Caki2 (cell line): Measurements from ENCODE around the gene SOX18. TPM values are rescaled to one million over a fixed set of nuclear protein-coding genes. Genes with fewer than 3 reads are reported as not detected.
"Not testable (repeated sequence)": the region's sequence is repeated elsewhere in the genome, so short reads cannot be mapped to it uniquely, and the experiment has no call there.

Experiments used
- DNase-seq: peaks from one replicate; pipeline ENCODE4 v3.0.0-alpha.2; 2015; ENCODE audit warnings: low read depth
- in situ Hi-C: cut with HindIII; loops from 2 replicates; pipeline ENCODE4 v1.10.0; 2016; ENCODE audit warnings: low sequenced_read_pairs, low pct_unique_long_range_greater_than_20kb, mixed read lengths
- total RNA-seq: library from RNA; depleted of rRNA; stranded (reverse); fragments of >200 nt; shearing (Covaris generic); gene quantifications from 2 replicates; pipeline ENCODE4 v1.2.3, GENCODE V29; 2014; ENCODE audit warnings: low replicate concordance; rRNA removed

Gene SOX18
- 0.37 TPM in 1 of 2 replicates, not detected in the other for total RNA-seq

DNA sequence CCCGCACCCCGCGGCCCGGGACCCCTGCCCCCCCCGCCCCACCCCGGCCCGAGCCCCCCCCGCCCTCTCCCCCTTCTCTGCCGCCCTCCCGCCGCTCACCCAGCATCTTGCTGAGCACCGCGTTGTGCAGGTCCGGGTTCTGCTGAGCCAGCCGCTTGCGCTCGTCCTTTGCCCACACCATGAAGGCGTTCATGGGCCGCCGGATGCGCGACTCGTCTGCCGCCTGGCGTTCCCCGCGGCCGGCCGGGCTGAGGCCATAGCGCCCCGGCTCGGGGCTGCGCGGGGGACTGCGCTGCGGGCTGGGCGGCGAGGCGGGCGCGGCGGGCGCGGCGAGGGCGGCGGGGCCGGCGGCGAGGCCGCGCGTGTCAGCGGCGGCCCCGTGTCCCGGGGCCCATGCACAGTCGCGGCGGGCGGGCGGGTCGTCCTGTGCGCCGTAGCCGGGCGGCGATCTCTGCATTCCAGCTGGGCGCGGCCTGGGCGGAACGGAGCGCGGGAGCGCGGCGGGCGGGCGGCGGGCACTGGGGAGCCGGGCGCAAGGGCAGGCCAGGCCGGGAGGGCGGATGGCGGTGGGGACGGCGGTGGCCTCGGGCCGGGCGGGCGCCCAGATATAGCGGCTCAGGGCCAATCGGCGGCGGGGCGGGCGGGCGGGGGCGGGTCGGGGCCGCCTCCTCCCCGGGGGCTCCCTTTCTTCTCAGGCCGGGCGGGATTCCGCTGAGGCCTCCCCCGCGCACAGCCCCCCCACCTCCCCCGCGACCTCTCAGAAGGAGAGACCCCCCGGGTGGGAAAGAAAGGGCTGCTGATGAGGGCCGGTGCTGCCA is at the start of gene SOX18:
Gene SOX18, minus strand, starts transcription at position 580 of the 818 bp plus-strand sequence. Its CDS starts 123 bp downstream, at position 457.
- no peak for DNase-seq
- in situ Hi-C loops = no loop called here

DNA sequence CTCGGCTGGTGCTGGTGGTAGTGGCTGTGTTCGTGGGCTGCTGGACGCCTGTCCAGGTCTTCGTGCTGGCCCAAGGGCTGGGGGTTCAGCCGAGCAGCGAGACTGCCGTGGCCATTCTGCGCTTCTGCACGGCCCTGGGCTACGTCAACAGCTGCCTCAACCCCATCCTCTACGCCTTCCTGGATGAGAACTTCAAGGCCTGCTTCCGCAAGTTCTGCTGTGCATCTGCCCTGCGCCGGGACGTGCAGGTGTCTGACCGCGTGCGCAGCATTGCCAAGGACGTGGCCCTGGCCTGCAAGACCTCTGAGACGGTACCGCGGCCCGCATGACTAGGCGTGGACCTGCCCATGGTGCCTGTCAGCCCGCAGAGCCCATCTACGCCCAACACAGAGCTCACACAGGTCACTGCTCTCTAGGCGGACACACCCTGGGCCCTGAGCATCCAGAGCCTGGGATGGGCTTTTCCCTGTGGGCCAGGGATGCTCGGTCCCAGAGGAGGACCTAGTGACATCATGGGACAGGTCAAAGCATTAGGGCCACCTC is 49.1 kb upstream of the SOX18 start:
- in situ Hi-C loops = no loop called here
- no peak for DNase-seq

DNA sequence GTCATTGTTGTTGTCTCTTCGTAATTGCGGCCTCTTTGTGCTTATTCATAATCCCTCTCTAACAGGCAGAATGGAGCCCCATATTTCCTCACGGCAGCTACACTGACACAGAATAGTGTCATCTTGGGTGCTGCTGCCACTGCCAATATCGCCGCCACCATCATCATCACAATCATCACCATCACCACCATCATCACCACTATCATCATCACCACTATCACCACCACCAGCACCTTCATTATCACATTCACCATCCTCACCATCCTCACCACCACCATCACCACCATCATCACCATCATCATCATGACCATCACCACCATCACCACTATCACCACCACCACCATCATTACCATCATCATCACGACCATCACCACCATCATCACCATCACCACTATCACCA is 47.1 kb upstream of the SOX18 start:
- DNase-seq = no peak
- in situ Hi-C loops = no loop called here

DNA sequence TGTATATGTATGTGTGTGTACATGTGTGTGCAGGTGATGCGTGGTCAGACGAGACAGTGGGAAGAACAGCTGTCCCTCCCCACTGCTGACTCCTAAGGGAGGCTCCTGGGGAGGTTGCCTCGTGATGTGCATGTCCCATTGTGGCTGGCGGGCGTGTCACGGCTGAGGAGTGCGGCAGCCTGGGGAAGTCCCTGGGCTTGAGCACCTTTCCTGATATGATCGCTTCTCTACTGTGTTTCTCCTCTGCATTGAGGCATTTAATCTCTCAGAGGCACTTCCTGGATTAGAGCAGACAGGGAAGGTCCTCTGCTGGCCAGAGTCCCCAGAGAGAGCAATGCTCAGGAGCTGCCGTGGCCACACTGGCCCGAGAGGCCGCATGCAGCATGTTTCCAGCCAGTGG is 46.5 kb upstream of the SOX18 start:
- no peak for DNase-seq
- in situ Hi-C loops = no loop called here

DNA sequence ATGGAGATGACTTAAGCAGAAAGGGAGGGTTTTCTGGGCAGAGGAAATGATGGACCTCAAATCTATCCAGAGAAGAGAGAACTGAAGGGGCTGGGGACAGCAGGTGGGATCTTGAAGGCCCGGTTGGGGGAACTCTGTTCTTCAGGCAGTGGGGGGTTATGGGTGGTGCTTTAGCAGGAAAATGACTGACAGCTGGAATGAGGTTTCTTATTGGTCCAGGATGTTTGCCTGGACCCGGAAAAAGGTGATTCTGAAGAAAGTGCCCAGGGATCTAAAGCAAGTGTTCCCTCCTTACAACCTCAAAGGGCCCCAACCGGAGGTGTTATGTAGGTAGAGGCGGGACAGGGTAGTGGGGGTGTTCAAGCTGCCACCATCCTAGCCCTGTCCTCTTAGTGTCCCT is 46.0 kb upstream of the SOX18 start:
- DNase-seq = no peak
- in situ Hi-C loops = no loop called here

DNA sequence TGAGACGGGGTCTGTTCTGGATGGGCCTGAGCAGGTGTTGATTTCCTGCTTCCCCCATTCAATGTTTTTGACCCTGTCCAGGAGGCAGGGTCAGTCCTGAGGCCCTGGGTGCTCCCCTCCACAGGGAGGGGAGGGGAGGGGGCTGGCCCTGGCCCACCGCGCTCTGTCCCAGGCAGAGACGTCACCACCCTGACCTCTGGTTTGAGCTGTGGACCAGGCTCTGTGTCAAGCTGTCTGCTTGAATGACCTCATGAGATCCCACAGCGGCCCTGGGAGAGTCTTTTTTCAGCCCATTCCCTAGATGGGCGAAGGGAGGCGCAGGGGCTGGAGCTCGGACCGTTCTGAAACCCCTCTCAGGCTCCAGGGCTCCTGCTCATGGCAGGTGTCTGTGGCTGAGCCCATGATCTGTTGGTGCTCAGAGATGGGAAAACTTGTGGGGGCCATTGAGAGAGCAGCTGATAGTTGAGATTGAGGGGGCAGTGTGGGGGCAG is 43.6 kb upstream of the SOX18 start:
- no peak for DNase-seq
- in situ Hi-C loops = no loop called here

DNA sequence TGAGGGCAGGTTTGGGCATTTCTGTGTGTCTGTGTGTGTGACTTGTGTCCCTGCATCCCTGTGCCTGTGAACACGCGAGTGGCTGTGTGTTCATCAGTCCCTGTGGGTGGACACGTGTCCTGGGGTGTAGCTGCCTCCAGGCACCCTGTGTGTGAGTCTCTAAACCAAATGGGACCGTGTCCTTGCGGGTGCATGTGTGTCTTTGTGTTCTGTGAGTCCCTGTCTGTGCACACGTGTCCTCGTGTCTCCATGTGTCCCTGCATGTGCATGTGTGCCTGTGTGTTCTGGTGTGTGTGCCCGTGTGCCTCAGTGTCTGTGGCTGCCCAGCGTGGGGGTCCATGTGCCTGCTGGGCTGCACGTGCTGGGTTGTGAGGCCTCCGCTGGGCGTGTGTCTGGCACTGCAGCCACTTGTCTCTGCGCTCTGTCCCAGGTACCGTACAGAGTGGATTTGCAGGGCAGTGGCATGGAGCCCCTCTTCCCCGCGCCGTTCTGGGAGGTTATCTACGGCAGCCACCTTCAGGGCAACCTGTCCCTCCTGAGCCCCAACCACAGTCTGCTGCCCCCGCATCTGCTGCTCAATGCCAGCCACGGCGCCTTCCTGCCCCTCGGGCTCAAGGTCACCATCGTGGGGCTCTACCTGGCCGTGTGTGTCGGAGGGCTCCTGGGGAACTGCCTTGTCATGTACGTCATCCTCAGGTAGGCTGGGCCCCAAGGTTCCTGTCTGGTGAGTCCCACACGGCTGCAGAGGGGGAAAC is 43.0 kb upstream of the SOX18 start:
- in situ Hi-C loops = no loop called here
- no peak for DNase-seq

DNA sequence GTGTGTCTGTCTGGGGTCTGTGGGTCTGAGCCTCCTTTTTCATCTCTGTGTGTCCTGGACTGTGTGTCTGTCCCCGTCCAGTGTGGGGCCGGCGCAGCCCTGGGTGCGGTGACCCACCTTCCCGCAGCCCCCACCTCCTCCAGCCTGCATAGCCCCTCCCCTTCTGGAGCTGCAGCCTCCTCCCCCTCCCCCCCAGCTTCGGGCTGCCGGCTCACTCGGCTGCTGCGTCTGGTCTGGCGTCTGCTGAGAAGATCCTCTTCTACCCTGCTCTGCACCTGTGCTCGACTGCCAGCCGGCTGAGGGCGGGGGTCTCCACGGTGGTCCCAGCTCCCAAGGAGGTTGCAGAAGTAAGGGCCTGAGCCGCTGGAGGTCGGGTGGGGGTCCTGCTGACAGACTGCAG is 42.3 kb upstream of the SOX18 start:
- in situ Hi-C loops = no loop called here
- DNase-seq = no peak

DNA sequence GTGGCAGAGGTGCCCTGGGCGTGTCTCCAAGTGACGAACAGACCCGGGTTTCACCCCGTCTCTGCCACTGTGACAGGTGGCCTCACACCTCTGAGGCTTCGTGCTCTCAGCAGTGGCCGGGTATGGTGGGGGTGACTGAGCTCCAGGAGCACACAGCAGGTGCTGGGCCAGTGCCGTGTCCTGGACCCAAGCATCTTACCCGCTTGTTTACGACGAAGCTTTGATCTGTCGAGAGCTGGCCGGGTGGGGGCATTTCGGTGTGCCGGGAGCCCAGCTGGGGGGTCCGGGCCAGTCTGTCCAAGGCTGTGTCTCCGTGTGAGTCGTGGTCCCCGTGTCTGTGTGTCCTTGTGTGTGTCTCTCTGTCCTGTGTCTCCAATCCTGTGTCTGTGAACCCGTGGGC is 41.9 kb upstream of the SOX18 start:
- DNase-seq = no peak
- in situ Hi-C loops = no loop called here

DNA sequence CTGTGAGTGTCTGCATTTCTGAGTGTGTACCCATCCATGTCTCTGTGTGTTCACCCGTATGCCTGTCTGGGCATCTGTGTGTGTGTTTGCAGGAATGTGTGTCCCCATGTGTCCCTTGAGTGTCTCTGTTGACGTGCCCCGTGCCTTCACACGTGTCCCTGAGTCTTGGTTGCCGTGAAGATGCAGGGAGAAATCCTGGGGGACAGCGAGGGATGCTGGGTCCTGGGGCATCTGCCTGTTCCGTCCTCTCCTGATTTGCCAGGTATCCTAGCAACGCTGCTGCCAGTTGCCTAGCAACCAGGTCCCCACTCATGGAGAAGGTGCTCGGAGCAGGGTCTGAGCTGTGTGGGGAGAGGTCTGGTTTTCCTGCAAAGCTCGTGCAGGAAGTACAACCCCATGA is 40.7 kb upstream of the SOX18 start:
- in situ Hi-C loops = no loop called here
- DNase-seq = no peak

DNA sequence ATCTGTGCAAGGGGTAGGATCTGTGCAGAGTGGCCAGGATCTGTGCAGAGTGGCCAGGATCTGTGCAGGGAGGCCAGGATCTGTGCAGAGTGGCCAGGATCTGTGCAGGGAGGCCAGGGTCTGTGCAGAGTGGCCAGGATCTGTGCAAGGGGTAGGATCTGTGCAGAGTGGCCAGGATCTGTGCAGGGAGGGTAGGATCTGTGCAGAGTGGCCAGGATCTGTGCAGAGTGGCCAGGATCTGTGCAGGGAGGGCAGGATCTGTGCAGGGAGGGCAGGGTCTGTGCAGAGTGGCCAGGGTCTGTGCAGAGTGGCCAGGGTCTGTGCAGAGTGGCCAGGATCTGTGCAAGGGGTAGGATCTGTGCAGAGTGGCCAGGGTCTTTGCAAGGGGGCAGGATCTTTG is 39.1 kb upstream of the SOX18 start:
- in situ Hi-C loops, DNase-seq: not testable (repeated sequence)

DNA sequence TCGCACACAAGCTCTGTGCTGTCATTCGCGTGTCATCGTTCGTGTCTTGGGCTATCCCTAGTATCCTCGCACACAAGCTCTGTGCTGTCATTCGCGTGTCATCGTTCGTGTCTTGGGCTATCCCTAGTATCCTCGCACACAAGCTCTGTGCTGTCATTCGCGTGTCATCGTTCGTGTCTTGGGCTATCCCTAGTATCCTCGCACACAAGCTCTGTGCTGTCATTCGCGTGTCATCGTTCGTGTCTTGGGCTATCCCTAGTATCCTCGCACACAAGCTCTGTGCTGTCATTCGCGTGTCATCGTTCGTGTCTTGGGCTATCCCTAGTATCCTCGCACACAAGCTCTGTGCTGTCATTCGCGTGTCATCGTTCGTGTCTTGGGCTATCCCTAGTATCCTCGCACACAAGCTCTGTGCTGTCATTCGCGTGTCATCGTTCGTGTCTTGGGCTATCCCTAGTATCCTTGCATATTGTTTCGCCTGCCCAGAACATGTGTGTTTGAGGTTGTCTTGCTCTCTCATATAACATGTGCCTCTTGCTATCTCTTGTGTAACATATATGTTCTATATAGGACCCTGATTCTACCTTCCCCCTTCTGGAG is 37.9 kb upstream of the SOX18 start:
- DNase-seq, in situ Hi-C loops: not testable (repeated sequence)

DNA sequence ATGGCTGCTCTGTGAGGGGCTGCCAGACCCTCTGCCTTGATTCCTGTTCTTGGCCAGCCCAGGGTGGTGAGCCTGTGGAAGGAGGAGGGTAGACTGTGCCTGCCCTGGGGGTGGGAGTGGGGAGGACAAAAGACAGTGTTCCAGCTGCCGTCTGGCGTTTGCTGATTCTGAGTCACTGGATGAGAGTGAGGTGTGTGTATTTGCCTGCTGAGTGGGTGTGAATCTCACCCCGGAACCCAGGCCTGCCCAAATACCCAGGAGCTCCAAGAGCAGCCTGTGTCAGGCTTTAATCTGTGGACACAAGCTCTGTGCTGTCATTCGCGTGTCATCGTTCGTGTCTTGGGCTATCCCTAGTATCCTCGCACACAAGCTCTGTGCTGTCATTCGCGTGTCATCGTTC is 37.4 kb upstream of the SOX18 start:
- no peak for DNase-seq
- in situ Hi-C loops = no loop called here

DNA sequence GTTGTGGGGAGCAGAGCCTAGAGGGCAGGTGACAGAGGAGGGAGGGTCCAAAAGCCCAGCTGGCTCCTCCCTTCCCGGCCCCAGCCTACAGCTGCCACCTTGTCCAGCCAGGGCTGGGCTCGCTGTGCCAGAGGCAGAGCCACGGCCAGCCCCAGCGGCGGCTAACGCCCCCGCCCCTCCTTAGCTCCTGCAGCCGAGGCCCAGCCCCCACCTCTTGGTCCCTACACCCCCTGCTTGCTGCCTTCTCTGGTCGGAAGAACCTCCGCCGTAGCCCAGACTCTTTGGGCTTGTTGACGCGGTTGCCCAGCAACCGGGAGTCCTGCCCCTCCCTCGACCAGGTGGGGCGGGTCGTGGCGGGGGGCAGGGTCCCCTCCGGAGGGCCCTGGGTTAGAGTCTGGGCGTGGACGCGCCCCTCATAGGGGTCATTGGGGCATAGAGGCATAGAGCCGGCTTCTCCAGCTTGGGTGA is 35.3 kb upstream of the SOX18 start:
- DNase-seq = no peak
- in situ Hi-C loops = no loop called here

DNA sequence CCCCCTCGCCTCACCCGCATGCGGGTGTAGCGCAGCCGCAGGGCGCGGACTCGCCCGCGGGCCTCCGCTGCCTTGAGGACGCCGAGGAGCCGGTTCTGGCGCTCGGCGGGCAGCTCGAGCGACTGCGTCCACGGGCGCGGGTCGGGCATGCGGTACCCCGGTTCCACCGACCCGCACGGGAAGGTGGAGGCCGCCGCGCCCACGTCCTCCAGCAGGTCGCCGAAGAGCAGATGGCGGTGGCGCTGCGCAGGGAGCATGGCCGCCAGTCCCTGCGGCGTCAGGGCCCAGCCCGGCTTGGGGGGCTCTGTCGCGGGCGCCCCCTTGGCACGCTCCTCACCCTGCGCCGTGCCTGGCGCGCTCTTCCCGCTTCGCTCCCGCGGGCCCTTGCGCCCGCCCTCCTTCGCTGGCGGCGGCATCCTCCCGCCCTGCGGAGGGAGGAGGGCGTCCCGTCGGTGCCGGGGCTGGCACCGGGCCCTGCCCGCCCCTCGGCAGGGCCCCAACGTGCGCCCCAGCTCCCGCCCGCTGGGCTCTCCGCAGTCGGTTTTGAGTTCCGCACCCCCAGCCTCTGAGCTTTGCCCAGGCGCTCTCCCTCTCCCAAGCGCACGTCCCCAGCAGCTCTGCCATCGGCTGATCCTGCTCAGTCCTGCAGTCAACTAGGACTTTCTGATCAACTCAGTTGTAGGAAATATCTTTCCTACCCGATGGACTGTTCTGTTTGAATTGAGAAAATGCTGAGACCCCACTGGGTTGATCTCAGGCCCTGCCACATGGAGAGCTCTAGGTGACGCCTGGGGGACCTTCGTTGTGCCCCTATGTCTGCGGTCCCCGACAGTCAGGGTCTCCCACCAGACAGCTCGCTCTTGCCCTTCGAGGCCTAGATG is 34.6 kb upstream of the SOX18 start, which contains the start of gene LKAAEAR1:
Gene LKAAEAR1, minus strand, starts transcription at position 595 of the 881 bp plus-strand sequence. Its CDS starts 179 bp downstream, at position 416.
- DNase-seq = no peak
- in situ Hi-C loops = no loop called here

DNA sequence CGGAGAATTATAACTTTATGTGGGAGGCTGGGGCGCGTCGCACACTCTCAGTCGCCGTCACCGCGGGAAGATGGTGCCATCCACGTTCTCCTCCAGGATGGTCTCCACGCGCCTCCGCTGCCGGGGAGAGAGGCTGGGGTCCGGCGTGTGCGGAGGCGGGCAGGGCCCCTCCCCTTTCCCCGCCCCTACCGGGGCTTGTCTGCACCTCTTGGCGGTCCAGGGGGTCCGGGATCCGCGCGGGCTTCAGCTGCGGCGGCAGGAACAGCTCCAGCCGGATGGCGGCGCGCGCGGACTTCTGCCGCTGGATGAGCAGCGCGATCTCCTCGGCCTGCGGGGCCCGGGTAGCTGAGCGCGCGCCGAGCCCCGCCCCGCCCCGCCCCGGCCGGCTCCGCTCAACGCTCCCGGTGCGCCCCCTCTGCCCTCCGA is 34.0 kb upstream of the SOX18 start:
- in situ Hi-C loops = no loop called here
- DNase-seq = peak; percentile 76

DNA sequence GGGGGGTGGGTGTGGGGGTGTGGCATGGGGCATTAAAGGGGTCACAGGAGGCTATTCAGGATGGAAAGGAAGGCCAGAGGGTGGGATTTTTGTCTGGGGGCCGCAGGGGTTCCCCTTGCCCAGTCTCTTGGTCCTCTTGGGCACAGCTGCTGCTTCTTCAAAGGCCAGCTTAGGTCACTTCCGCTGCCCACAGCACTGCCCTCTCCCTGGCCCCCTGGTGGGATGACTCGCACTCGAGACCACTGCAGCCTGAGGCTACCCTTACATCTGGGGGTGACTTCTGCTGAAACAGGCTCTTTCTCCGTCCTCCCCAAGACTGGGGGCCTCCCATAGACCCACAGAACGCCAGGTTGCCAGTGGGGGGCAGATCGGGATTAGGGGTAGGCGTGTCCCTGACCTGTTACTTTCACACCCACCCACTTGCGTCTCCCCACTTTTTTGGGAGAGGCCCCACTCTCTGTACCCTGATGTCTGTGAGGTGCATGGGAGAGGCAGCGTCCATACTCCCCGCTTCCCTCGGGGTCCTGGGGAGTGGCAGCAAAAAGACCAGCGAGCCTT is 33.5 kb upstream of the SOX18 start:
- DNase-seq = no peak
- in situ Hi-C loops = no loop called here
